GM18517 (cell line): ENCODE data around the gene IFT43.

Source experiments
- ATAC-seq: cut with Tn5 transposase; IDR thresholded peaks from one replicate; pipeline ENCODE4 v1.9.1; 2021; ENCODE audit warnings: mild to moderate bottlenecking, moderate library complexity; ENCODE audit not compliant: unreplicated experiment

IFT43 gene

GRCh38 chr14:76101391-76102379 is 116.1 kb downstream of the IFT43 start:
- ATAC-seq = no peak

GRCh38 chr14:76104802-76105355 is 119.3 kb downstream of the IFT43 start:
- no peak for ATAC-seq

DNA sequence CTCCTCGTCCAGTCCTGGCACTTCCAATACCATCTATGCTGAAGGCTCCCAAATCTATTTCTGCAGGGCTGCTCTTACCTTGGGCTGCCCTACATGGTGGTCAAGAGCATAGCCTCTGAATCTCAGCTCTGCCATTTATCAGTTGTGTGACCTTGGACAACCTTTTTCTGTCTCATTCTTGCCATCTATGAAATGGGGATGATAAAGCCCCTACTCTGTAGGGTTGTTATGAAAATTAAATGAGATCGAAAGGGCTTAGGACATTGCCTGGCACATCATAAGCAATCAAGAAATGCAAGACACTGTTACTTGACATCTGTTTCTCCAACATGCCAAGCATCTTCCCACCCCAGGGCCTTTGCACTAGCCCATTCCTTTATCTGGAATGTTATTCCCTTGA is 120.6 kb downstream of the IFT43 start:
- no peak for ATAC-seq

DNA sequence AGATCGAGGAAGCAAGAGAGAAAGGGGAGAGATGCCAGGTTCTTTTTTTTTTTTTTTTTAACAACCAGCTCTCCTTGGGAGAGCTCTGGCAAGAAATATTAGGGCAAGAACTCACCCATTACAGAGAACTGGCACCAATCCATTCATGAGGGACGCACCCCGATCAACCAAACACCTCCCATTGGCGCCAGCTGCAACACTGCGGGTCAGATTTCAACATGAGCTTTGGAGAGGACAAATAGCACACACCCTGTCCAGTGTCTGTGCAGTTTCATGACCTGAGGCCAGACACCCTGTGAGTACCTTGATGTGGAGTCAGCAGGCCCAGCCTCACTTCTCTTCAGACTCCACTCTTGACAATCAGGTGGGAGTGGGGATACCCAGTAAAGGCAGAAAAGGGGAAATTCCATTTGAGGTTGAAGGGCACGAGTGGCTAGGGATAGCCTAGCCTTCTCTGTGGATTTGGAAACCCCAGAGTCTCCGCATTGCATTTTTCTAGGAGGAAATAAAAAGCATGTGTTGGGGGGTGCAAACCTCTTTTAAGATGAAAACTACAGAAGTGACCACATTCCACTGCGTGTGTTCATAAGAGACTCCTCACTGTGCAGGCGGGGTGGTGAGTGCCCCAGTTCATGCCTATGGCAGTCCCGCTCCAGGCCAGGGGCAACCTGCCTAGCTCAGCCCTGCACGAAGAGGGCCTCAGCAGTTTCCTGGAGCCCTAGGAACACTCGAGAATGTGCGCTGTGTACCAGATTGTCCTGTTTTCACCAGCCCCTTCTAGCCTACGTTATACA is 123.7 kb downstream of the IFT43 start:
- ATAC-seq = no peak

DNA sequence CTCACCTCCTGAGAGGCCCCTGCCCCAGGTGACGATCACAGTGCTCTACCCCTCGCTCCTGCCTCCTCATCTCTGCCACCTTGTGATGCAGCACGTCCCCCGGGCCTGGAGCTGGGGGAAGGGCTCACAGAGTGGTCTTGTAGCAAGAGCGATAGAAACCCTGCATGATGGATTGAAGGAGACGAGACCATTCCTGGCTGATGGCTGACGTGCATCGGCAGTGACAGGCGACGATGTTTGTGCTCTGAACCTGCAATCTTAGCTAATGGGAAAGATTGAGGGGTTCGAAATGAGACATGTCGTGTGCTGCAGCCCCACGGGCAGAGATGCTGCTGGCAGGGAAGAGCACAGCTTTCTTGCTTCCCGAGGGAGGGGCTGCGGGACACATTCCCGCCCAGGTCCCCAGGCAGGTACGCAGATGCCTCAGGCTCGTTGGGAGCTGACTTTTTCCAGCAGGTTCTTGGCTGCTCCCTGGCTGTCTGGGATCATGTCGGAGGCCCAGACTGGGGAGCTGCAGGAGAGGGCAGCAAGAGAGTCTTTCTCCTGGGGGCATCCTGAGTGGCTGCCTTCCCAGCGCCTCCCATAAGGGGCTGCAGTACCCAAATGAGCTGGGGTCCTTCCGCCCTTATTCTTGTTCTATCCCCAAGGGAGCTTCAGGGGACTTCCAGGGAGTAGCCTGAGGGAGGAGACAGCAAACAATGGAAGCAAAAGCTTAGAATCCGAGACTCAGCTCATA is 127.5 kb downstream of the IFT43 start:
- ATAC-seq = no peak

GRCh38 chr14:76113691-76114090 is 128.1 kb downstream of the IFT43 start:
- no peak for ATAC-seq

GRCh38 chr14:76115010-76115422 is 129.5 kb downstream of the IFT43 start:
- no peak for ATAC-seq

GRCh38 chr14:76117789-76118484 is 132.4 kb downstream of the IFT43 start:
- no peak for ATAC-seq

DNA sequence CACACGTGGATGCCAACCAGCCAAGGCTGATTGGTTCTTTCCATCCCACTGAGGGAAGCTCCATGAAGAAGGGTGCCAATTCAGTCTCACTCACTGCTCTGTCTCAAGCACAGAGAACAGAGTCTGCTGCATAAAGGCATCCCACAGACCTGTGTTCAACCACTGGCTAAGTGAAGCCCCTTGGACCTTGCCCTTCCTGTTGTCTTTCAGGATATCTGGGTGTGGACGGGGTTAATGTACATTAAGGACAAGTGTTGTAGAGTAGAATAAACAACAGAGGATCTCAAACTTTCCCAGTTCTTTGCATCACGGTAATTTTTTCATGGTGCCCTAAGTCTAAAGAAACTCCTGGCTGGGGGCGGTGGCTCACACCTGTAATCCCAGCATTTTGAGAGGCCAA is 133.0 kb downstream of the IFT43 start:
- ATAC-seq = no peak

DNA sequence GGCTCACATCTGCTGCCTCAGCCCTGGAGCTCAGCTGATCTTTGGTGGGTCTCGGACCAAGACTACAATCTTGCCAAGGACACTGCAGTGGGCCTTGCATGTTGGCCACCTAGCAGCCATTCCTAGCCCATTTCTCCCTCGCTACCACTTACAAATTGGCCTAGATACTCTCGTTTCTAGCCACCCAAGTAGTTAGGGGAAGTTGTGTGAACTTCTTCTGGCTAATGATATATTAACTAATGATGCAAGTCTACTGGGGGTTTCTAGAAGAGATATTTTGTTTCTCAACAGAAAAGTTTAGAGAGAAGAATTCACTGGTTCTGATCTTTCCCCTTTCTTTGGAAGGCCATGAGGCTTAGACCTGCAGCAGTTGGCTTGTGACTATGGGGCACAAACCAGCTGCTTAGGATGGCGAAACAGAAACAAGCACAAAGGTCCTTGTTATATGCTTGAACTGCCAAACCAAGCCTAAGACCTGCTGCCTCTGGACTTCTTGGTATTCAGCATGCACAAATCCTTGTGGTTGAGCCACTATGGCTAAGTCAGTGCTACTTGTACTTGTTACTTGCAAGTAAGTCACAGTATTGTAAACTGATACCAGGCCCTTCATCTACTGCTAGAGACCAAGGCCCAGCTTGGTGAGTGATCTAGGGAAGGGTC is 135.7 kb downstream of the IFT43 start:
- ATAC-seq = no peak

DNA sequence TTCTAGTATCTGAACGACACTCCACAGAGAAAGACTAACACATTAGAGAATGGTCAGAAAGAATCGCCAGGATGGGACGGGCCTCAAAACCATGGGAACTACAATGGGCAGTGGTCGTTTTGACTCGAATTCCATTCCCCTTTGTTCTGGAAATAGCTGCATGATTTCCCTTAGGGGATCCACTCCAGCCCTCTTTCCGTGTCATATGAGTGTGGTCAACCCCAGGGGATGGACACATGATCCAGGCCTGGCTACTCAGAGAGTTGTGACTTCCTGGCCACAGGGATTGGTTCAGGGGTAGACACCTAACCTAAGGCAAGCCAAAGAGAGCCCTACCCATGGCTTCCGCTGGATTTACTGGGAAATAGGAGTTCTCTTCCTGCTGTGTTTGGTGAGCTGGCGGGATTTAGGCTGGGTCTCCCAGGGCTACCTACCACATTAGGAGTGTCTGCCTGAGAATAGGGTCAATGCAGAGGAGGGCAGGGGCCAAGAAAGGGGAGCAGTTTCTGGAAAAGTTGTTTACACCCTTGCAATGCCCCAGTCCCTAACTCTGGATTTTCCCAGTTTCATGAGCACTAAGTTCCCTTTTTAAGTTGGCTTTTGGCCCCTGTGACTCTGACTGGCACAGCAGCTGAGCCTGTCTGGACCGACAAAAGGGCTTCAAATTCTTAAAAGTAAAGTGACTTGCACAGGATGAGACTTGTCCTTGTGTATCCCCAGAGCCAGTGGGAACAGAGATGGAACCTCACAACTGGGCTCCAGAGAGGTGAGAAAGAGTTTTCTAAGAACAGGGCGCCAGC is 138.1 kb downstream of the IFT43 start:
- ATAC-seq = no peak

- no peak for ATAC-seq
Observed at GRCh38 chr14:76125511-76125910, 139.9 kb downstream of the IFT43 start.

GRCh38 chr14:76126076-76126475 is 140.5 kb downstream of the IFT43 start:
- ATAC-seq = no peak

GRCh38 chr14:76129851-76130576 is 144.5 kb downstream of the IFT43 start:
- no peak for ATAC-seq

GRCh38 chr14:76131071-76131965 is 145.8 kb downstream of the IFT43 start:
- ATAC-seq = no peak

GRCh38 chr14:76133103-76133502 is 147.5 kb downstream of the IFT43 start:
- ATAC-seq = no peak
